ENCODE measurements around the gene ELMO2. TPM values are rescaled to one million over a fixed set of nuclear protein-coding genes. Genes with fewer than 3 reads are reported as not detected.
A peak's percentile ranks its signal among the peaks of the same experiment; 100 is the strongest.

ELMO2 gene
- total and polyA plus RNA-seq, 2 experiments from 2014 or later: 38.4 to 51.1 TPM

GRCh38 chr20:46352370-46352938 is 54.0 kb downstream of the ELMO2 start:
- Histone ChIP-seq H4K20me1 (ENCODE audit: insufficient read depth) (no peaks in the 10 kb centered on the region), H3K9me2 (ENCODE audit: insufficient read depth) (no peaks in the 10 kb centered on the region), H3K36me3 (ENCODE audit: low read depth) (no peaks in the 10 kb centered on the region), H3K4me2 (ENCODE audit: unreplicated experiment) (no peak overlapping the region), H2AFZ (no peak overlapping the region), H3K27ac (no peak overlapping the region), H3K9ac (no peak overlapping the region), H3K27me3 (replicated peaks; ENCODE audit: insufficient read depth) (no peaks in the 10 kb centered on the region), H3K9me3 (ENCODE audit: low read depth) (no peaks in the 10 kb centered on the region), H3K4me3 (no peak overlapping the region), H3K79me2 (ENCODE audit: insufficient read depth) (no peaks in the 10 kb centered on the region), H3F3A (ENCODE audit: insufficient read depth) (0 out of 2 replicates have a peak, but pooled peaks cover 5% of the 10 kb centered on the region), H3K4me1 (ENCODE audit: insufficient read depth) (peaks cover 16% of the 10 kb centered on the region)
- no peak for DNase-seq
- 89 to 94% methylated on average over 17 to 18 of the region's 18 CpGs for WGBS, 2 experiments (ENCODE audit: low coverage in 1 of 2, low lambda C conversion rate in 2 of 2, missing lambda C conversion rate in 2 of 2)
- TF ChIP-seq EZH2phosphoT487 (IDR thresholded peaks at IDR 0.05; ENCODE audit: insufficient read depth, low read depth): no peak
- in situ Hi-C loops (cut with MboI): no loop called here

- TF ChIP-seq EZH2 (IDR thresholded peaks at IDR 0.05; ENCODE audit: insufficient read depth, poor library complexity, severe bottlenecking) (no peak), EZH2phosphoT487 (IDR thresholded peaks at IDR 0.05; ENCODE audit: insufficient read depth, low read depth) (no peak)
- in situ Hi-C loops (cut with MboI): no loop called here
- DNase-seq: no peak
- H3K27me3 ChIP-seq (replicated peaks; ENCODE audit: insufficient read depth): no peaks in the 10 kb centered on the region
- no peaks in the 10 kb centered on the region for H3K9me2 ChIP-seq (ENCODE audit: insufficient read depth)
- H3K4me1 ChIP-seq (ENCODE audit: insufficient read depth): peaks cover 16% of the 10 kb centered on the region
- no peaks in the 10 kb centered on the region for H3K79me2 ChIP-seq (ENCODE audit: insufficient read depth)
- 83 to 89% methylated on average over 7 of the region's 7 CpGs for WGBS, 2 experiments (ENCODE audit: low coverage in 1 of 2, low lambda C conversion rate in 2 of 2, missing lambda C conversion rate in 2 of 2)
- H3K9me3 ChIP-seq (ENCODE audit: low read depth): no peaks in the 10 kb centered on the region
- H3F3A ChIP-seq (ENCODE audit: insufficient read depth): 0 out of 2 replicates have a peak, but pooled peaks cover 5% of the 10 kb centered on the region
- peak overlapping the region; percentile 72 for H3K27ac ChIP-seq
- H3K4me2 ChIP-seq (ENCODE audit: unreplicated experiment): no peak overlapping the region
- H2AFZ ChIP-seq: no peak overlapping the region
- H3K9ac ChIP-seq: no peak overlapping the region
- no peaks in the 10 kb centered on the region for H4K20me1 ChIP-seq (ENCODE audit: insufficient read depth)
- H3K36me3 ChIP-seq (ENCODE audit: low read depth): no peaks in the 10 kb centered on the region
- H3K4me3 ChIP-seq: no peak overlapping the region
Measured at GRCh38 chr20:46351357-46352058, 54.9 kb downstream of the ELMO2 start.

GRCh38 chr20:46350986-46351267 is 55.5 kb downstream of the ELMO2 start:
- in situ Hi-C loops (cut with MboI): no loop called here
- H2AFZ ChIP-seq: no peak overlapping the region
- H3K9ac ChIP-seq: peak overlapping the region; percentile 64
- DNase-seq: no peak
- no peaks in the 10 kb centered on the region for H4K20me1 ChIP-seq (ENCODE audit: insufficient read depth)
- H3K4me3 ChIP-seq: no peak overlapping the region
- H3K79me2 ChIP-seq (ENCODE audit: insufficient read depth): no peaks in the 10 kb centered on the region
- peak overlapping the region; percentile 16 for H3K4me2 ChIP-seq (ENCODE audit: unreplicated experiment)
- H3F3A ChIP-seq (ENCODE audit: insufficient read depth): 0 out of 2 replicates have a peak, but pooled peaks cover 5% of the 10 kb centered on the region
- 77% methylated on average over 8 of the region's 8 CpGs for WGBS, 2 experiments (ENCODE audit: low coverage in 1 of 2, low lambda C conversion rate in 2 of 2, missing lambda C conversion rate in 2 of 2)
- no peaks in the 10 kb centered on the region for H3K36me3 ChIP-seq (ENCODE audit: low read depth)
- no peaks in the 10 kb centered on the region for H3K27me3 ChIP-seq (replicated peaks; ENCODE audit: insufficient read depth)
- H3K4me1 ChIP-seq (ENCODE audit: insufficient read depth): peaks cover 16% of the 10 kb centered on the region
- peak overlapping the region; percentile 72 for H3K27ac ChIP-seq
- H3K9me2 ChIP-seq (ENCODE audit: insufficient read depth): no peaks in the 10 kb centered on the region
- TF ChIP-seq EZH2 (IDR thresholded peaks at IDR 0.05; ENCODE audit: insufficient read depth, poor library complexity, severe bottlenecking) (no peak), EZH2phosphoT487 (IDR thresholded peaks at IDR 0.05; ENCODE audit: insufficient read depth, low read depth) (no peak)
- no peaks in the 10 kb centered on the region for H3K9me3 ChIP-seq (ENCODE audit: low read depth)

DNA sequence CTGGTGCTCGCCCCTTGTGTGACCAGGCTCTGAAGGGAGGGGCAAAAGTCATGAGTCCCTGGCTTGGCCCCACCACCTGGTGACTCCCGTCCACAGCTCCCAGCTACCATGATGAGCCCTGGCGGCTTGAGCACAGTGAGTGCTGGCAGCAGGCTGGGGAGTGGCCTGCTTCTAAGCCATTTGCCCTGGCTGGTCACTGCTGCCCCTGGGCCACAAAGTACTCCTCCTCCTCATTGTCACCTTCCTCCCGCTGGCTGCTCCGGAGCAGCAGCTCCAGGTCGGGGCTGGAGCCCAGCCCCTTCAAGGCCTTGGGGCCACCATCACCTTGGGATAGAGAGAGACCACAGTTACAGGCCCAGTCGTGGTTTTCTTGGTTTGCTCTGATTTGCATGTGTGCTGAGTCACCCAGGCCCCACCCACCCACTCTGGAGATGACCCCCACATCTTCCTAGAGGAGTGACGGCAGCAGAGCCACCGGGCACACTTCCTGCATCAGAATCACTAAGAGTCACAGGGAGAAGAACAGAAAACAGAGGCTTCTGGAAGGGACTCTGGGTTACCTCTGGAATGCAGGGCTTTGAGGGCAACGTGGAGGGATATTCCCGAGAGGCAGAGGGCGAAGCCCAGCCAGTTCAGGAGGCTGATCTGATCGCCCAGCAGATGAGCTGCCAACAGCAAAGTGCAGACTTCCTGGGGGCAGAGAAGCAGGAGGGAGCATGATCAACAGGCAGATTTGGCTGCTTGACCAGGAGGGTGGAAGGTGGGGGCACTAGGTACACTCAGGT is 56.0 kb downstream of the ELMO2 start:
- Histone ChIP-seq H3K9me3 (ENCODE audit: low read depth) (no peaks in the 10 kb centered on the region), H3K4me3 (no peak overlapping the region), H3K27me3 (replicated peaks; ENCODE audit: insufficient read depth) (no peaks in the 10 kb centered on the region), H3K27ac (peak overlapping the region; percentile 72), H3K9me2 (ENCODE audit: insufficient read depth) (no peaks in the 10 kb centered on the region), H3F3A (ENCODE audit: insufficient read depth) (0 out of 2 replicates have a peak, but pooled peaks cover 5% of the 10 kb centered on the region), H4K20me1 (ENCODE audit: insufficient read depth) (no peaks in the 10 kb centered on the region), H3K4me1 (ENCODE audit: insufficient read depth) (peaks cover 16% of the 10 kb centered on the region), H3K36me3 (ENCODE audit: low read depth) (no peaks in the 10 kb centered on the region), H2AFZ (no peak overlapping the region), H3K79me2 (ENCODE audit: insufficient read depth) (no peaks in the 10 kb centered on the region), H3K4me2 (ENCODE audit: unreplicated experiment) (peak overlapping the region; percentile 16), H3K9ac (peak overlapping the region; percentile 64)
- DNase-seq: peak; percentile 89
- TF ChIP-seq EZH2phosphoT487 (IDR thresholded peaks at IDR 0.05; ENCODE audit: insufficient read depth, low read depth): no peak
- TF ChIP-seq EZH2 (IDR thresholded peaks at IDR 0.05; ENCODE audit: insufficient read depth, poor library complexity, severe bottlenecking): no peak
- in situ Hi-C loops (cut with MboI): no loop called here
- 28 to 36% methylated on average over 13 of the region's 13 CpGs for WGBS, 2 experiments (ENCODE audit: low coverage in 1 of 2, low lambda C conversion rate in 2 of 2, missing lambda C conversion rate in 2 of 2)

Data from GM23248 (cell line).